HCT116 (cell line): ENCODE data around the gene PPT2. TPM values are rescaled to one million over a fixed set of nuclear protein-coding genes. Genes with fewer than 3 reads are reported as not detected.

Source experiments
- ATAC-seq: fragments of 200-7000 bp; cut with Tn5 transposase; 2 replicates; pipeline ENCODE4 v1.9.1; 2020; ENCODE audit warnings: mild to moderate bottlenecking, moderate library complexity
- BruUV-seq: library from RNA; stranded (reverse); fragments of 400-500 nt; replicated peaks from 2 replicates; lab custom pipeline; 2021; lab: Mats Ljungman, UMichigan
- CTCF ChIA-PET: fragments of 300-600 bp; sonication (Branson Sonifier 250); formaldehyde crosslinking; loops from one replicate; lab custom pipeline; 2021; ENCODE audit warnings: antibody characterized with exemption; lab: Charles Lee
- POLR2A ChIA-PET: fragments of 300-600, 350-600 bp; sonication (Branson Sonifier 250); formaldehyde crosslinking; loops from one replicate; lab custom pipeline; 2021; ENCODE audit warnings: antibody characterized with exemption; lab: Charles Lee
- RAD21 ChIA-PET, 2 experiments: fragments of 300-600 bp; sonication (Branson Sonifier 250); formaldehyde crosslinking; loops; one replicate each; lab custom pipeline; 2023; ENCODE audit warnings: low total read pairs in 2 of 2; ENCODE audit not compliant: uncharacterized antibody in 2 of 2, unreplicated experiment in 2 of 2, low non-redundant PET in 1 of 2; lab: Charles Lee
- DNase-seq: peaks from one replicate; pipeline ENCODE4 v3.0.0-alpha.2; 2010; ENCODE audit warnings: low read depth, low spot score
- H2AFZ ChIP-seq: fragments of 200-600 bp; shearing (Covaris generic), sonication (generic); 2 replicates; pipeline ENCODE4 v1.6.1; 2017; ENCODE audit warnings: low read depth, mixed run types, mixed read lengths, antibody characterized with exemption, low read length; ENCODE audit not compliant: poor library complexity, severe bottlenecking
- H3K27ac ChIP-seq: 2 replicates; pipeline ENCODE4 v1.5.1; 2012; ENCODE audit warnings: low read depth, low read length
- H3K27me3 ChIP-seq: fragments of 200-600 bp; sonication (generic); 2 replicates; pipeline ENCODE4 v1.6.1; 2016; ENCODE audit warnings: mixed run types, low read length, mixed read lengths; ENCODE audit not compliant: insufficient read depth
- H3K36me3 ChIP-seq, 2 experiments: fragments of 200-500 bp in 1 of 2; fragments of 200-600 bp in 1 of 2; sonication (Bioruptor generic) in 1 of 2; sonication (generic) in 1 of 2; 2 replicates each; pipeline versions ENCODE4 v1.5.1 to v1.6.1; 2014 to 2016; ENCODE audit warnings: low read length in 2 of 2, inconsistent platforms in 1 of 2, mixed read lengths in 1 of 2, mixed run types in 1 of 2; ENCODE audit not compliant: insufficient read depth in 2 of 2, control insufficient read depth in 1 of 2
- H3K4me1 ChIP-seq, 2 experiments: fragments of 200-600 bp in 1 of 2; sonication (generic) in 1 of 2; 2 replicates each; pipeline versions ENCODE4 v1.5.1 to v1.6.1; 2012 to 2017; ENCODE audit warnings: low read length in 2 of 2, inconsistent platforms in 1 of 2, mild to moderate bottlenecking in 1 of 2, mixed read lengths in 1 of 2, mixed run types in 1 of 2, moderate library complexity in 1 of 2; ENCODE audit not compliant: insufficient read depth in 2 of 2, control insufficient read depth in 1 of 2
- H3K4me2 ChIP-seq: fragments of 200-600 bp; sonication (generic); 2 replicates; pipeline ENCODE4 v1.6.1; 2017; ENCODE audit warnings: mixed run types, low read length, mixed read lengths
- H3K4me3 ChIP-seq, 2 experiments: fragments of 200-600 bp in 1 of 2; sonication (generic) in 1 of 2; replicated peaks in 1 of 2; 2 replicates each; pipeline ENCODE4 v1.5.1; 2011 to 2016; ENCODE audit warnings: low read length in 2 of 2, control low read depth in 1 of 2, low read depth in 1 of 2, mild to moderate bottlenecking in 1 of 2, mixed read lengths in 1 of 2, mixed run types in 1 of 2
- H3K79me2 ChIP-seq: fragments of 200-600 bp; sonication (generic); 2 replicates; pipeline ENCODE4 v1.6.1; 2017; ENCODE audit warnings: mild to moderate bottlenecking, mixed run types, low read length, moderate library complexity, mixed read lengths; ENCODE audit not compliant: insufficient read depth
- H3K9ac ChIP-seq: fragments of 200-600 bp; sonication (generic); 2 replicates; pipeline ENCODE4 v1.6.1; 2016; ENCODE audit warnings: low read length, mixed read lengths
- H3K9me2 ChIP-seq: fragments of 200-600 bp; sonication (generic), shearing (Covaris generic); 2 replicates; pipeline ENCODE4 v1.6.1; 2017; ENCODE audit warnings: mixed run types, mild to moderate bottlenecking, moderate library complexity; ENCODE audit not compliant: insufficient read depth
- H3K9me3 ChIP-seq, 2 experiments: fragments of 200-500 bp in 1 of 2; fragments of 200-600 bp in 1 of 2; sonication (Bioruptor generic) in 1 of 2; sonication (generic) in 1 of 2; 2 replicates each; pipeline ENCODE4 v1.6.1; 2014 to 2017; ENCODE audit warnings: low read length in 2 of 2, mixed read lengths in 2 of 2, inconsistent platforms in 1 of 2, low read depth in 1 of 2, mild to moderate bottlenecking in 1 of 2, mixed run types in 1 of 2, moderate library complexity in 1 of 2; ENCODE audit not compliant: control insufficient read depth in 1 of 2, insufficient read depth in 1 of 2
- H4K20me1 ChIP-seq: fragments of 200-600 bp; sonication (generic), shearing (Covaris generic); 2 replicates; pipeline ENCODE4 v1.6.1; 2017; ENCODE audit warnings: mixed run types, mild to moderate bottlenecking, moderate library complexity; ENCODE audit not compliant: insufficient read depth
- CBX3 ChIP-seq: IDR thresholded peaks from 2 replicates; pipeline ENCODE4 v1.6.1; 2012; ENCODE audit warnings: low read depth
- ELF1 ChIP-seq: IDR thresholded peaks from 2 replicates; pipeline ENCODE4 v1.6.1; 2012; ENCODE audit warnings: low read depth, borderline replicate concordance
- EZH2phosphoT487 ChIP-seq: fragments of 200-600 bp; IDR thresholded peaks from 2 replicates; pipeline ENCODE4 v1.6.1; 2018; ENCODE audit warnings: antibody characterized with exemption, borderline replicate concordance
- JUND ChIP-seq: IDR thresholded peaks from 2 replicates; pipeline ENCODE4 v1.6.1; 2012
- MAX ChIP-seq: IDR thresholded peaks from 2 replicates; pipeline ENCODE4 v1.6.1; 2012
- POLR2A ChIP-seq: IDR thresholded peaks from 2 replicates; pipeline ENCODE4 v1.7.0; 2011; ENCODE audit warnings: borderline replicate concordance; ENCODE audit not compliant: insufficient read depth, insufficient read length; ENCODE audit errors: extremely low read depth
- POLR2AphosphoS5 ChIP-seq: IDR thresholded peaks from 2 replicates; pipeline ENCODE4 v1.6.1; 2011; ENCODE audit warnings: mild to moderate bottlenecking, low read depth, low read length, moderate library complexity
- RAD21 ChIP-seq: IDR thresholded peaks from 2 replicates; pipeline ENCODE4 v1.6.1; 2012; ENCODE audit warnings: low read depth, mild to moderate bottlenecking
- REST ChIP-seq: IDR thresholded peaks from 2 replicates; pipeline ENCODE4 v1.6.1; 2012; ENCODE audit warnings: low read depth
- SP1 ChIP-seq: IDR thresholded peaks from 2 replicates; pipeline ENCODE4 v1.6.1; 2012; ENCODE audit warnings: low read depth
- TCF7L2 ChIP-seq: IDR thresholded peaks from 2 replicates; pipeline ENCODE4 v1.7.0; 2011; ENCODE audit warnings: borderline replicate concordance, inconsistent platforms; ENCODE audit not compliant: insufficient read depth, insufficient read length; ENCODE audit errors: extremely low read depth
- YY1 ChIP-seq: IDR thresholded peaks from 2 replicates; pipeline ENCODE4 v1.6.1; 2011; ENCODE audit warnings: low read length, low read depth, moderate library complexity, mild to moderate bottlenecking; ENCODE audit not compliant: insufficient replicate concordance; ENCODE audit errors: extremely low read depth
- ZFX ChIP-seq: fragments of 450-650 bp; IDR thresholded peaks from 2 replicates; pipeline ENCODE4 v1.6.1; 2017
- ZNF274 ChIP-seq: fragments of 200-500 bp; sonication (Bioruptor generic); IDR thresholded peaks from 2 replicates; pipeline ENCODE4 v1.6.1; 2014; ENCODE audit warnings: mild to moderate bottlenecking, low read depth, low read length, inconsistent platforms
- intact Hi-C: fragments of 100-400 bp; cut with micrococcal nuclease; formaldehyde crosslinking; loops from 2 replicates; pipeline ENCODE4 v1.10.0; 2022
- total RNA-seq: library from RNA; stranded (reverse); gene quantifications from one replicate; pipeline ENCODE4 v1.2.1, GENCODE V29; 2021; ENCODE audit not compliant: unreplicated experiment
- TF ChIP-seq, protein P1 (sequence below), 3 experiments: fragments of 200-600 bp in 1 of 3; sonication (generic) in 1 of 3; IDR thresholded peaks in 2 of 3; conservative IDR thresholded peaks in 1 of 3; 2 replicates each; pipeline ENCODE4 v1.5.1; 2012 to 2017; ENCODE audit warnings: low read depth in 2 of 3, low read length in 2 of 3, antibody characterized with exemption in 1 of 3, borderline replicate concordance in 1 of 3, control low read depth in 1 of 3, mild to moderate bottlenecking in 1 of 3, mixed read lengths in 1 of 3, mixed run types in 1 of 3, moderate library complexity in 1 of 3; ENCODE audit not compliant: insufficient read depth in 1 of 3

Gene PPT2
- total RNA-seq, 1 experiment from 2014 or later = 21.0 TPM

DNA sequence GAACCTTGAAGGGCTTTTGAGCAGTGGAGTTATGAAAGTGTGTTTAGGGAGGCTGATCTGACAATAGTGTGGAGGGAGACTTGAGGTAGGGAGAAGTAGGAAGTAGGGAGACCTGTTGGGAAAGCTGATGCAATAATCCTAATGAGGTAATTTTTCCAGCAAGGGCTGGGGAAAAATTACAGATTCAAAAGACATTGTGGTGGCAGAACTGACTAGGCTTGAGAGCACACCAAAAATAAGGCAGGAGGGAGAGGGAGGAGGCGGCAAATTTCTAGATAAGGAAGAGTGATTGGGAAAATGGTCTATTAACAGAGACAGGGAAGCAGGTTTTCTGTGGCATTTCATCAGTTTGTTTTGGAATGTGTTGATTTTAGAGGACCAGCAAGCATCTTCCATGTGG is 7.7 kb upstream of the PPT2 start:
- Histone ChIP-seq H3K9me3 (no peaks in the 10 kb centered on the region), H3K9me2 (no peaks in the 10 kb centered on the region), H2AFZ (no peak overlapping the region), H3K79me2 (no peaks in the 10 kb centered on the region), H3K4me1 (no peaks in the 10 kb centered on the region), H3K27me3 (no peaks in the 10 kb centered on the region), H3K27ac (no peak overlapping the region)
- BruUV-seq = no TSS peak
- intact Hi-C loops = no loop called here
- ATAC-seq = no peak
- RAD21 ChIA-PET = no interaction called here
- TF ChIP-seq POLR2AphosphoS5 (no peak), SP1 (0 out of 2 replicates have a peak, but pooled peaks have one; percentile 10), ZNF274 (no peak), ZFX (no peak), RAD21 (no peak), CBX3 (no peak), MAX (no peak)
- TF ChIP-seq, protein P1, sequence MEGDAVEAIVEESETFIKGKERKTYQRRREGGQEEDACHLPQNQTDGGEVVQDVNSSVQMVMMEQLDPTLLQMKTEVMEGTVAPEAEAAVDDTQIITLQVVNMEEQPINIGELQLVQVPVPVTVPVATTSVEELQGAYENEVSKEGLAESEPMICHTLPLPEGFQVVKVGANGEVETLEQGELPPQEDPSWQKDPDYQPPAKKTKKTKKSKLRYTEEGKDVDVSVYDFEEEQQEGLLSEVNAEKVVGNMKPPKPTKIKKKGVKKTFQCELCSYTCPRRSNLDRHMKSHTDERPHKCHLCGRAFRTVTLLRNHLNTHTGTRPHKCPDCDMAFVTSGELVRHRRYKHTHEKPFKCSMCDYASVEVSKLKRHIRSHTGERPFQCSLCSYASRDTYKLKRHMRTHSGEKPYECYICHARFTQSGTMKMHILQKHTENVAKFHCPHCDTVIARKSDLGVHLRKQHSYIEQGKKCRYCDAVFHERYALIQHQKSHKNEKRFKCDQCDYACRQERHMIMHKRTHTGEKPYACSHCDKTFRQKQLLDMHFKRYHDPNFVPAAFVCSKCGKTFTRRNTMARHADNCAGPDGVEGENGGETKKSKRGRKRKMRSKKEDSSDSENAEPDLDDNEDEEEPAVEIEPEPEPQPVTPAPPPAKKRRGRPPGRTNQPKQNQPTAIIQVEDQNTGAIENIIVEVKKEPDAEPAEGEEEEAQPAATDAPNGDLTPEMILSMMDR (IDR thresholded peaks at IDR 0.05 in 2 of 3, conservative IDR thresholded peaks at IDR 0.05 in 1 of 3; ENCODE audit: borderline replicate concordance in 1 of 3, insufficient read depth in 1 of 3, low read depth in 2 of 3, low read length in 2 of 3) = no peak
- TF ChIP-seq, all 23 proteins: peak for 1
- ChIA-PET POLR2A (interaction anchor here (0.9 kb wide), 1 partner anchor 825 kb away, joined by 3 read pairs; no protein-coding TSS in a partner anchor), CTCF (interaction anchor here (1.4 kb wide), 1 partner anchor 18 kb away, joined by 3 read pairs; the partner anchor contains the start of gene ATF6B)
- Histone ChIP-seq H3K4me3 (no peak overlapping the region), H3K36me3 (no peaks in the 10 kb centered on the region), H4K20me1 (no peaks in the 10 kb centered on the region), H3K9ac (no peak overlapping the region), H3K4me2 (no peak overlapping the region)
- DNase-seq = no peak

DNA sequence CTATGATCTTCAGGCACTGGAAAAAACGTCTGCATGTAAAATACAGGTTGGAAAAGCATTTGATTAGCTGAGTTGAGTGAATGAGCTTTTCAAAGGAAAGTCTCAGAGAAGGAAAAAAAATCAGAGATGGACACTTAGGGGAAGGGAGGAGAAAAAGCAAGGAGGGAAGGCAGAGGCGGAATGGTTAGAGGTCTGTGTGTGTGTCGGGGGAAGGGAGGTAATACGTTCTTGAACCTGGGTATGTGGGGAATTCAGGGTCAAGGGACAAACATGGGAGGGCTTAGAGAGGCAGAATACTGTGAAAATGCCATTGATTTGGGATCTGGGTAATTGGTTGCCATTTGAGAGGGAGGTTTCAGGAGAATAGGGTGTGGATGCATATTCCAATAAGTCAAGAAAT is 7.3 kb upstream of the PPT2 start:
- Histone ChIP-seq H3K36me3 (no peaks in the 10 kb centered on the region), H3K9me2 (no peaks in the 10 kb centered on the region), H3K27ac (no peak overlapping the region), H3K27me3 (no peaks in the 10 kb centered on the region), H4K20me1 (no peaks in the 10 kb centered on the region), H3K9ac (no peak overlapping the region), H3K4me2 (no peak overlapping the region), H3K4me1 (no peaks in the 10 kb centered on the region), H3K9me3 (no peaks in the 10 kb centered on the region), H2AFZ (no peak overlapping the region)
- ChIA-PET RAD21 (no interaction called here), CTCF (interaction anchor here (1.4 kb wide), 1 partner anchor 19 kb away, joined by 3 read pairs; the partner anchor contains the start of gene ATF6B)
- intact Hi-C loops = no loop called here
- no peak for ATAC-seq
- no peak for DNase-seq
- TF ChIP-seq ELF1 = no peak
- TF ChIP-seq REST = no peak
- no peak for TF ChIP-seq EZH2phosphoT487
- TF ChIP-seq YY1 = no peak
- no peak for TF ChIP-seq JUND
- TF ChIP-seq MAX = no peak
- no peak for TF ChIP-seq TCF7L2
- TF ChIP-seq POLR2A = no peak
- TF ChIP-seq, all 23 proteins: peak for 0
- H3K79me2 ChIP-seq = no peaks in the 10 kb centered on the region
- no TSS peak for BruUV-seq
- H3K4me3 ChIP-seq = no peak overlapping the region
- POLR2A ChIA-PET = no interaction called here
